CD4-positive, alpha-beta T cell treated with Interferon gamma for 1 hour (primary cell): ENCODE results near the gene NTN1.

Source experiments
- DNase-seq: peaks from one replicate; pipeline ENCODE4 v3.0.0-alpha.2; 2020

The NTN1 gene

GRCh38 chr17:9236286-9237052, 215.2 kb downstream of the NTN1 start:
- DNase-seq: no peak

GRCh38 chr17:9237053-9237410, 215.7 kb downstream of the NTN1 start:
- no peak for DNase-seq

- no peak for DNase-seq
Observed at GRCh38 chr17:9237661-9238301, 216.5 kb downstream of the NTN1 start.

- no peak for DNase-seq
Observed at GRCh38 chr17:9238340-9239245, 217.3 kb downstream of the NTN1 start.

GRCh38 chr17:9239246-9239792, 218.0 kb downstream of the NTN1 start:
- no peak for DNase-seq

- DNase-seq: peak; percentile 68
Observed at GRCh38 chr17:9239793-9240658, 218.7 kb downstream of the NTN1 start.

GRCh38 chr17:9240659-9241370, 219.5 kb downstream of the NTN1 start:
- DNase-seq: no peak

GRCh38 chr17:9241371-9241712, 220.0 kb downstream of the NTN1 start:
- DNase-seq: no peak

- DNase-seq: no peak
Observed at GRCh38 chr17:9241774-9242496, 220.6 kb downstream of the NTN1 start.

- no peak for DNase-seq
Observed at GRCh38 chr17:9242497-9242881, 221.2 kb downstream of the NTN1 start.

- no peak for DNase-seq
Observed at GRCh38 chr17:9242983-9243382, 221.7 kb downstream of the NTN1 start.

- DNase-seq: no peak
Observed at GRCh38 chr17:9244066-9245052, 223.0 kb downstream of the NTN1 start.

- no peak for DNase-seq
Observed at GRCh38 chr17:9247401-9247938, 226.2 kb downstream of the NTN1 start.

- no peak for DNase-seq
Observed at GRCh38 chr17:9249245-9249953, 228.1 kb downstream of the NTN1 start.

GRCh38 chr17:9251273-9251672, 230.0 kb downstream of the NTN1 start:
- DNase-seq: no peak

GRCh38 chr17:9253308-9253707, 232.0 kb downstream of the NTN1 start:
- no peak for DNase-seq

GRCh38 chr17:9254841-9255240, 233.5 kb downstream of the NTN1 start:
- DNase-seq: no peak

GRCh38 chr17:9255833-9256232, 234.5 kb downstream of the NTN1 start:
- DNase-seq: no peak

GRCh38 chr17:9256361-9256750, 235.0 kb downstream of the NTN1 start:
- DNase-seq: no peak
